K562 (cell line): ENCODE results near the gene CAPZA1. TPM values are rescaled to one million over a fixed set of nuclear protein-coding genes. Genes with fewer than 3 reads are reported as not detected.

Experiments
- FOXK2 ChIP-seq, 2 experiments: fragments of 450-650 bp; IDR thresholded peaks in 1 of 2; conservative IDR thresholded peaks in 1 of 2; 2 replicates each; pipeline ENCODE4 v1.6.1; 2016; ENCODE audit warnings: low read depth in 2 of 2, mild to moderate bottlenecking in 1 of 2
- MGA ChIP-seq: fragments of 450-650 bp; IDR thresholded peaks from 2 replicates; pipeline ENCODE4 v1.6.1; 2016; ENCODE audit warnings: mild to moderate bottlenecking, moderate library complexity
- NCOR1 ChIP-seq: fragments of 450-650 bp; IDR thresholded peaks from 2 replicates; pipeline ENCODE4 v1.6.1; 2016; ENCODE audit warnings: mild to moderate bottlenecking, moderate library complexity
- polyA plus RNA-seq, 8 experiments: library from polyadenylated mRNA; depleted of rRNA in 4 of 8; stranded (reverse) in 5 of 8; unstranded in 3 of 8; fragments of >200 nt; fragmentation: Nextera tagmentation in 2 of 8; fragmentation: Illumina TruSeq in 1 of 8; extraction: Ambion mirVana in 2 of 8; extraction: Trizol in 1 of 8; gene quantifications; 2 replicates each; pipeline versions ENCODE4 v1.2.1 to v1.2.3, GENCODE V29; 2011 to 2014; ENCODE audit warnings: inconsistent platforms in 1 of 8, missing spikeins in 1 of 8
- total RNA-seq, 7 experiments: library from RNA; depleted of rRNA in 6 of 7; stranded (reverse); fragments of >200 nt in 6 of 7; fragmentation: Illumina TruSeq in 2 of 7; extraction: Trizol in 2 of 7; gene quantifications; 2 replicates each; pipeline versions ENCODE4 v1.2.1 to v1.2.3, GENCODE V29; 2011 to 2021; ENCODE audit warnings: low replicate concordance in 1 of 7

Gene CAPZA1
- total and polyA plus RNA-seq, 9 of the 15 experiments (the other 6 are each of a cell fraction or from before 2014, with no cell fraction given), result 237 to 1,020 (median 306) TPM

GRCh38 chr1:112707221-112708001 lies 87.8 kb downstream of the CAPZA1 start (continued):
- TF ChIP-seq MGA (no peak), FOXK2 (conservative IDR thresholded peaks at IDR 0.05 in 1 of 2, IDR thresholded peaks at IDR 0.05 in 1 of 2; ENCODE audit: low read depth in 2 of 2) (0 out of 4 replicates have a peak, but pooled peaks of 1 of the 2 experiments have one; percentile 24), NCOR1 (no peak)
